Activated CD4-positive, CD25-positive, alpha-beta regulatory T cell treated with anti-CD3 and anti-CD28 coated beads, Interleukin-2, amount 50 U/mL, for 16 hours (primary cell): ENCODE measurements around the gene SPDEF.

Experiments used
- DNase-seq: peaks from one replicate; pipeline ENCODE4 v3.0.0-alpha.2; 2020; ENCODE audit warnings: low read depth, low spot score

SPDEF gene

DNA sequence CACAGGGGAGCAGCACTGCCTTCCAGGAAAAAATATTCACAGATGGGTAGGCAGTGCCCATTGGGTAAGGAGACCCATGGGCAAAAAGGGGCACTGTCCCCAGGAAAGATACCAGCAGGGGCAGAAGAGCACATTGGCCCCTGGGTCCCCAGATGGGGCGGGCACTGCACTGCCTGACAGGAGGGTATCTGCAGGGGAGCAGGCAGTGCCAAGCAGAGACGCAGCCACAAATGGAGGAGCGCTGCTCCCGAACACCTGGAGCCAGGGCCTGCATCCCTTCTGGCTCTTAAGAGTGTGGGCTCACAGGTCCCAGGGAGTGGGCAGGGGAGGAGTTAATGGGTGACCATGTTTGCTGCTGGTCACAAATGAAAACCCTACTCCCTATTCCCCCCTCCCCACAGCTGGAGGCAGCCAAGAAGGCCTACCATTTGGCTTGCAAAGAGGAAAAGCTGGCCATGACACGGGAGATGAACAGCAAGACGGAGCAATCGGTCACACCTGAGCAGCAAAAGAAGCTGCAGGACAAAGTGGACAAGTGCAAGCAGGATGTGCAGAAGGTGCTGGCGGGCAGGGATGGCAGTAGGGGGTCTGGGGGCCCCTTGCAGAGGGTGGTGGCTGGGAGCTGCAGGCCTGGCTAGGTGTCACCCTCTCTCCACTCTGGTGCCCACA, 27.0 kb downstream of the SPDEF start:
- no peak for DNase-seq

DNA sequence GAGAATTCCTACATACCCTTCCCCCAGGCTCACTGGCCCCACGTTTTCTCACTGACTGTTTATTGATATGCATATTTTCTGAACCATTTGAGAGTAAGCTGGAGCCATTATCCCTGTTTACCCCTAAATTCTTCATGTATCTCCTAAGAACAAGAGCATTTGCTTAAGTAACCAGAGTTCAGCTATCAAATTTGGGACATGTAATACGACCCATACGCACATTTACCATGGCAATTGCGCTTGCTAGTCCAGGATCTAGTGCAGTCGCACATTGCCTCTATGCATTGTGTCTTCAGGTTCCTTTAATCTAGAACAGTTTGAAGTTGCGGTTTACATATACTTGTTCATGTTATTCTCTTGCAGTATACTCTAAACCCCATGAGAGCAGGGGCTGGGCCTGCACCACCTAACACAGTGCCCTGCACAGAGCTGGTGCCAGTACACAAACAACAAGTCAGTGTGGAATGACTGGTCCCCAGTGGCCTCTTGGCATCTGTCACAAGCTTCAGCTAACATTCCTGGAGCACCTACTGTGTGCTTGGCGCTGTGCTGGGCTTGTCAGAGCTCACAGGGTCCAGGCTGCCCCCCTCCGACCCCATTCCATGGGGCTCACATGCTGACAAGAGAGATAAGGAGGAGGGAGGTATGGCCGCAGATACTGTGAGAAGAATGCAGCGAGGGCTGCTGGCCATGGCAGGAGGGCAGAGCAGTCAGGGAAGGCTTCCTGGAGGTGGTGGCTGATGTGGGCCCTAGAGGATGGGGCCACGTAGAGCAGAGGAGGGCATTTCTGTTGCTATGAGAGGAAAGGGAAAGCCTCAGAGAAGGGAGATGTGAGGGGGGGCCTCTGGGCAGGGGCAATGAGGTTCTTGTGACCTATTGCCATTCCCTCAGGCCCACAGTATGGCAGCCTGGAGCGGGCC, 28.1 kb downstream of the SPDEF start:
- DNase-seq = no peak

DNA sequence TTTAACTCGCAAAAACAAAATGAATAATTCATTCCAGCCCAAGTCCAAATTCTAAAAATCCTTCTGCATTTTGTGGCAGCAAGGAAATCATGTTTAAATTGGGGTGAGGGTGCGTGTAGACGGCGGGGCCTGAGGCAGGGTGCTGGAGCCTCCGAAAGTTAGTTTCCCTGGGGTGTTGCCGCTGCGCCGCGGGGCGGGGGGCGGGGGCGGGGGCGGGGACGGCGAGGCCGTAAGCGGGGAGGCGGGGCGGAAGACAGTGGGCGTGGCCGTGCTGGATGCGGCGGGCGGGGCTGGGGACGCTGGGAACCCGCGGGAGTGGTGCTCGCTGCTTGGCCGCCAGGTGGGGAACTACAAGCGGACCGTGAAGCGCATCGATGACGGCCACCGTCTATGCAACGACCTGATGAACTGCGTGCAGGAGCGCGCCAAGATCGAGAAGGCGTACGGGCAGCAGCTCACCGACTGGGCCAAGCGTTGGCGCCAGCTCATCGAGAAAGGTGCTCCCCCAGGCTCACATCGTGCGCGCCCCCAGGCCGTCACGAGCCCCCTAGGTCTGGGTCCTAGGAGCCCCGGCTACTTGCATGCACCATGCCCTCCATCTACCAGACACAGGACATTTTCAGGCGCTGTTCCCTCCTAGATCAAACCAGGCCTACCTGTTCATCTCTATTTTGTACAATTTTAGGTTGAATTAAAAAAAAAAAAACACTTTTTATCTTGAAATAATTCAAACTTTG, 29.0 kb downstream of the SPDEF start:
- peak; percentile 89 for DNase-seq

DNA sequence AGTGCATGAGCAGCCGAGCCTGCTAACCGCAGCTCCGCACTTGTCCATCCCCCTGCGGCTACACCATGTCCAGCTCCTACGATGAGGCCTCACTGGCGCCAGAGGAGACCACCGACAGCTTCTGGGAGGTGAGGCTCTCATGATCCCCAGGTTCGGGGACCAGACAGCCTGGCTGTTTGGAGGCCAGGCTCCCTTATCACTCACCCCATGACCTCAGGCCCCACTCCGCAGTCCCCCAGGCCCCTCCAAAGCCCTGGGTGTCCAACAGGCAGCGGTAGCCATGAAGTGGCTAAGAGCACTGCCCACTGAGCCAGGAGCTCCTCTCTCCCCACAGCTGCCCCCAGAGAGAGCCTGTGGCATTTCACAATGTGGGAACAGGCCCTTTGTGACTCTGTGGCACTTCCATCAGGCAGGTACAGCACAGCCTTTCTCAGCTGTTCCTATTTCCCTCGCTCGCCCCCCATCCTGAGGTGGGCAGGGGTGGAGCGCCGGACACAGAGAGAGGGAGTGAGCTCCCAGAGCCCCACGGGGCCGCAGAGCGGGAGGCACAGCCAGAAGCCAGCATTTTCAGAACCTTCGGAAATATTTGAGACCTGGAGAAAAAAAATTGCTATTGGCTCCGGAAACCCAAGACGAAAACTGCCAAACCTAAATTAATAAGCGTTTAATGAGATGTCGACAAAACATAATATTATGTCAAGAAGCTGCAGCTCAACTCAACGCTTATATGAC, 29.7 kb downstream of the SPDEF start:
- DNase-seq = no peak

DNA sequence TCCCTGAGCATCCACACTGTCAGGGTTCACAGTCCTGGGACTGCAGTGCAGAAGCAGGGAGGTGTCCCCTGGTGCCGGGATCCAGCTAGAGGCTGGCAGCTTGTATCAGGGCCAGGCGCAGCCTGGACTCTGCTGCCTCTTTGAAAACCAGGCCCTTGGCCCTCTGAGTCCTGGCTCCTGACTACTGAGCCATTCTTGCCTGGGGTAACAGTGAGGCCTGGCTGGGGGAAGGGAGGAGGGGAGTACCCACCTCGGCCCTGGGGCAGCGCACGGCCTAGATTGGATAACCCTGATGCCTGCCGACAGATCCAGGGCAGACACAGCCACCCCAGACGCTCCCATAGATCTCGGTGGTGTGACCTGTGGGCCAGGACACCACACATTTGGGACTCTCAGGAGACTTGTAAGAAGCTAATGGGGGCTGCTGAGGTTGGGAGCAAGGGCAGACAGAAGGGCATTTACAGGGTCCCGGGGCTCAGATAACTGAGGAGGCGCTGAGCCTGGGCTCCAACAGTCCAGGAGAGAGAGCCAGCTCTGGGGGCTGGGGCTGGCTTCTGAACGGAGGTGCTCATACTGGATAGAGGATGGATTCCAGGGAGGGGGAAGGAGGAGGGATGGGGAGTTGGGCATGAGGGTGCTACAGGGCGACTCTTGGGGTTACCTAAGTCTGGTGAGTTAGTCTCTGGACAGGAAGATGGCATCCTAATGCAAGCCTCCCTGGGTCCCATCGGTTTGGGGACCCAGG, 30.5 kb downstream of the SPDEF start:
- DNase-seq = no peak

DNA sequence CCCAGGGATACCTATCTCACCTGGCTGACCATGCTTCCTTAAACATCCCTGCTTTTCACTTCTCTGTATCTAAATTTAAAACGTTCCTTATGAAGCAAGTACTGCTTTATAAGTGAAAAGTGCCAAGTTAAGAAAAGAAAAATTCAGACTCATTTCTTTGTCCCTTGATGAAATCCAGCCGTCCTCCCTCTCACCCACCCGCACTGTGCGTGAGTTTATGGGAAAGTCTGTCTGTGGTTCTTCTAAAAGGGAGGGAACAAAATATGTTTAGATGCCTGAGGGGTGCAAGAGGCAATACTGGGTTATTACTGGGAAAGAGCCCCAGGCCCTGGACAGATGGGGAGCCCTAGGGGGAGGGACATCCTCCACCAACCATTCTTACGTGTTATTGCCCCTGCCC, 31.2 kb downstream of the SPDEF start:
- DNase-seq = no peak

DNA sequence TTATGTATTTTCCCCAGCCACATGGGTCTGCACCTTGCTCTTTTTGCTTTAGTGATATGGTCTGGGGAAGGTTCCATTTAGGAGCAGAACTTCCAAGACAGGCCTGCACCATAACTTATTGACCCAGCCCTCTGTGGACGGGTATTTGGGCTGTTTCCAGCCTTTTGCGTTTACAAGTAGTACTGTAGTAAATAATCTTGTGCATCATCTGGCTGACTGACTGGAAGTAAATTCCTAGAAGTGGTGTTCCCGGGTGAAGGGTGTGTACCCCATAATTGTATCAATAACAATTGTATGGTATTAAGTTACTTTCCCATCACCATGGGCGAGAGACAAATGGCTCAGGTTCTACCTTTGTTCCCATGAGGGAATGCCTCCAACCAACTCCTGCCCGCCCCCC, 31.6 kb downstream of the SPDEF start:
- DNase-seq = no peak

DNA sequence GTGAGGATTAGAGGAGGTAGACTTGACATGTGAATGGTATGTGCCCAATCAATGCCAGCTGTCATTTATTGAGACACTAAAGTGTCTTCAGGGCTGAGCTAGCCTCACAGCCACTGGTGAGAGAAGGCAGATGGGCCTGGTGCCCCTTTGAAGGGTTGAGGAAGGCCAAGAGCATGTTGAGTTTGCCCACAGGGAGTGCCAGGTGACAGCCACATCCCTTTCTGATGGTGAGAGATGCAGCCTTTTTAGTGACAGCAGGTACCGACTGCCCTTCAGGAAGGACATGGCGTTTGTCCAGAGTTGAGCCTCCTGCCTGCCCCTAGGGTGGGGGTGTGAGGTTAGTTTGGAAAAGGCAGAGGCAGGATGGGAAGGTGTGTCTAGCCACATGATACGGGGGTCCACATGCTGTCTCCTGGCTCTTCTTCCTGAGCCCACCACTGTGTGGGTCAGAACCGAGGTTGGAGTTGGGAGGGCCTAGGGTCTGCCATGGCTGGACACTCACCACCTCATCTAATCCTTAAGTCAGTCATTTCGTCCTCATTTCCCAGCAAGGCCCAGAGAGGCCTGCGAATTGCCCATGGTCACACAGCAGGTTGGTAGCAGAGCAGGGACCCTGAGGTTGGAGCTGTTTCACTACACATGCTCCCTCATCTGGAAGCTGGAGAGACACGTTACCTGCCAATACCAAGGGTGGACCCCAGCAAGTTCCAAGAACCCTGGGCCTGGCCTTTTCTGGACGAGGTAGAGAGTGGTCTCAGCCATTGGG, 32.5 kb downstream of the SPDEF start:
- no peak for DNase-seq

DNA sequence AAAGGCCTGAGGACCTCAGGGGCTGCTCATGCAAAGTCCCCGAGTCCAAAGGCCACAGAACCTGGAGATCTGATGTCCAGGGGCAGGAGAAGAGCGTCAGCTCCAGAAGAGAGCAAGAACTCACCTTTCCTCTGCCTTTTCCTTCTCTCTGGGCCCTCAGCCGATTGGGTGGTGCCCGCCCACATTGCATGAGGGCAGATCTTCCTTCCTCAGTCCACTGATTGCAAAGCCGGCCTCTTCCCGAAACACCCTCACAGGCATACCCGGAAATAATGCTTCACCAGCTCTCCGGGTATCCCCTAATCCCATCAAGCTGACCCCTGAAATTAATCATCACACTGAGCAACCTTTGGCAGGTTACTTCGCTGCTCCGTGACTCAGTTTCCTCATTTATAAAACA, 33.4 kb downstream of the SPDEF start:
- DNase-seq = no peak

DNA sequence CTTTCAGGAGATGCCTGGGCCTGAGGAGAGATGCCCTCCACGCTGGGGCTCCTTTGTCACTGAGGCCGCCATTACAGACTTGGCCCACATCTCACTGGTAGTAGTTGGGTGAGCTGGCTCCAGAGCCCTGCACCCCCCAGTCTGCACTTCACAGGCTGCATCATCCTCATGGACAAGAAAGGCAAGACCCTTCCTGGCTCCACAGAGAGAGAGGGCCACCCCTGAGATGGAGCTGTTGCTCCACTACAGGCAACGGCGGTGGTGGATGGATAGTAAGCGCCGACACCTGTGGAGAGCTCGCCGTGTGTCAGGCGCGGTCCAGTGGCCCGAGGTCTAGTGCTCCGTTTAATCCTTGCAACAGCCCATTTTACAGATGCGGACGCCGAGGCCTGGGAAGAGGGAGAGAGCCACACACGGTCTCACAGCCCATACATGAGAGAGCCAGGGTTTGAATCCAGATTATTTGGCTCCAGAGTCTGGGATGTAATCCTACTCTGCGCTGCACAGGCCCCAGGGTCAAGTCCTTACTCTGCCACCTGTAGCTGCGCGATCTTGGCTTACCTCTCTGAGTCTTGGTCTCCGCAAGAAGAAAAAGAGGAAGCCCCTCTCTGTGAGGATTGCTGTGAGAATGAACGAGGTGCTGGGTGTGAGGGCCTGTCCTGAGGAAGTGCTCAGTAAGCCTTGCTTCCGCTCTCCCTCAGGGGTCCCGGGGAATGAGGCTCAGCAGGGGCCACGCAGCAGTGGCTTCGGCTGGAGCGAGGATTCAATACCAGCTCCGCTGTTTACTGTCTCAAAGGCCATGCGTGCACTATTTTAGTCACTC, 34.5 kb downstream of the SPDEF start:
- DNase-seq = no peak

DNA sequence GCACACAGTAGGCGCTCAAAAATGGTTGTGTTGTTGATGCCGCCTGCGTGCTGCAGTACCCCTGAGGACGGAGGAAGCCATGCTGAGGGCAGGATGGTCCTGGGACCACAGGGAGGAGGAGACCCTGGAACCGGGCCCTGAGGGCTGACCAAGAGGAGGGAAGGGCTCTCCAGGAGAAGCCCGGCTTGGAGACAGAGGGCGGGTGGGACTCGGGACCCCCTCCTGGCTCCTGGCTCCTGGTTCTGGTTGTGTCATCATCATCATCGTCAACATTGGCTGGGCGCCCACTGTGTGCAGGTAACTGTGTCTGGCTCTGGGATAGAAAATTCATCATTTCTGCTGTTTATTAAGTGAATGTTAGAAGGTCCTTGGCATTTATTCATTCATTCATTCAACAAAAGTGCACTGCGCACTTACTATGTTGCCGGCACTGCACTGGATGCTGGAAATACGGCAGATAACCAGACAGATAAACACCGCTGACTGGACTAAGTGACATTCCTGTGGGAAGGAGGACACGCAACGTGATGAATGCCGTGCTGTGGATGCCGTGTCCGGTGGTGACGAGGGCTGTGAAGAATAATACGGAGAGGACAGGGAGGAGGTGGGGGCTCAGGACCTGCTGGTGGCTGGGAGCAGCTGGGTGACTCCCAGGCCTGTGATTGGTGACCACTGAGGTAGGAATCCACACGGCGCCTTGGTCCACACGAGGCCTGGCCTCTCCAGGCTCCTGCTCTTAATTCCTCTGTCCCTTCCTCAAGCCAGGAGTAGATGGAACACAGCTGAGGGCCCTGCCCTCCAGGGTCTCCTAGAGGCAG, 35.3 kb downstream of the SPDEF start:
- DNase-seq = no peak

DNA sequence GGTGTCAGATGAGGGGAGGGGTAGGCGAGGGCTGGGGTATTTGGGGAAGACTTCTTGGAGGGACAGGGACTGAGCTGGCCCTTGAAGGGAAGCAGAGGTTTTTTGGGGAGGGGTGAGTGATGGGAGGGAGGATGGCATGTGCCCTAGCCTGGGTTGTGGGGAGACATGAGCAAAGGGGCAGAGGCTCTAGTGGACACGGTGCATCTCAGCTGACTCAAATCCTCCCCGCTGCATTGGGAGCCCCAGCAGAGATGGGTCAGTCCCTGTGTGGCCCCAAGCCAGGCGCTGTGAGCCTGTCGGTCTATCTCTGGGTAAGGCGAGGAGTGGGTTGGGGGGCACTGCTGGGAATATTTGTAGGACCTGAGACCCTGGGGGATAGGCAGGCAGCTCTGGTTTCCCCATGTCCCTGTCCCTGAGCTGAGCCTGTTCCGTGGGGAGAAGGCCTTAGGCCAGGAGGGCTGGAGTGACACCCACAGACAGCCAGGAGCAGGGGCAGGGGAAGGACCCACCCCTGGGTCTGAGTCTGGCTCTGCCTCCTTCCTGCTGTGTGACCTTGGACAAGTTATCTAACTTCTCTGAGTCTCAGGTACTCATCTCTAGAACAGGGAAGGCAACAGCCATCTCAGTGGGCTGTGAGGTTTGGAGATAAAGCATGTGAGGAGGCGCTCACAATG, 36.0 kb downstream of the SPDEF start:
- DNase-seq = no peak

DNA sequence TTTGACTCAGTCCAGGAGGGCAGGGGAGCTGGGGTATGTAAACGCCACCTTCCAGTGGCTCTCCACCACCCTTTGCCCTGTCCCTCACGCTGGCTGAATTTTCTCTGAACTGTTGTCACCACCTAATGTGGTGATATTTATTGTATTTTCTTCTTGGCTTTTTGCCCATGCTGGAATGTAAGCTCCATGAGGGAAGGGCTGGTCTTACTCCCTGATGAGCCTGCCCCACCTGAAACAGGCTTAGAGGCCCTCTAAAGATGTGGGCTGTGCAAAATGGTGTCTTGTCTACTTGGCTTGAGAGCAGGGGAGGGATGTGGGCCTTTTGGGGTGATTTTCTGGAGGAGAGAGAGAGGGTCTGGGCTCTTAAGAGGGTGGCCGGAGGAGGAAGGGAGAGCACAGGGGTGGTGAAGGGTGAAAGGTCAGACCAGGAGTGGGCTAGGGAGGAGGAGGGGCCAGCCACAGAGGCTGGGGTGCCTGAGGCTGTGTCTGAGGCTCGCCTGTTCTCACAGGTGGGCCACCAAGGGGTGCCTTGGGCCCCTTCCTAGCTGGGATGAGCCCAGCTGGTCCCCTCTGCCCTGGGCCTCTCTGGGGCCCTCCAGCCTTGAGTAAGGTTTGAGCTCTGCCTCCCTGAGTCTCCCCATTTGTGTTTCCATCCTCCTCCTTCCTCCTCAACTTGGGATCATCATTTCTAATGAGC, 37.3 kb downstream of the SPDEF start:
- DNase-seq = no peak

DNA sequence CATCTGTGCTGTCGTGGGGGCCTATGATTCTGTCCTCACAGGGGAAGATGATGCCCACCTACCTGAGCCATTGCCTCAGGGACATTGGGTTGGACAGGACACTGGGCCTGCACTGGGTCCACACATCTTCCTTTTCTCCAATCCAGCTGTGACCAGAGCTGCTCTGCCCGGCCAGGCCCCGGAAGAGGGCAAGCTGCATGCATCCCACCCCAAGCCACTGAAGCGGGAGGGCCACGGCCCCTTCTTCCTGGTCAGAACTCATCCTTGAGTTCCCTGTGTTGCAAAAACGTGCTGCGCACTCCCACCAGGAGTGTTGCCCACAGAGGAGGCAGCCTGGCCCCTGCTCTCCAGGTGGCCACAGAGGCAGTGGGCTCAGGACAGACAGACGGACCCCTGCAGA, 38.2 kb downstream of the SPDEF start:
- DNase-seq = no peak

DNA sequence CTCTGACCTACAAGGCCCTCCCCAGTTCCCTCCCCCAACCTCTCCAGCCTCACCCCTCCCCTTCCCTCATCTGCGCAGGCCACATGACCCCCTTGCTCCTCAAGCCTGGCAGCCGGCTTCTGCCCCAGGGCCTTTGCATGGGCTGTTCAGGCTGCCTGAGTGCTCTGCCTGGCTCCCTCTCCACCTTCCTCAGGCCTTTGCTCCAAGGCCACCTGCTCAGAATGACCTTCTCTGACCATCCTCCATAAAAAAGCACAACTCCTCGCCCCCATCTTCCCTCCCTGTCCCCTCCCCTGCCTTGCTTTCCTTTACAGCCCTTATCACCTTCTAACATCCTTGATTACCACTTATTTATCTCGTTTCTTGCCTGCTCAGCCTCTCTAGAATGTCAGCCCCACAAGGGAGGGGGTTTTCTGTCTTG, 38.7 kb downstream of the SPDEF start:
- DNase-seq = no peak

DNA sequence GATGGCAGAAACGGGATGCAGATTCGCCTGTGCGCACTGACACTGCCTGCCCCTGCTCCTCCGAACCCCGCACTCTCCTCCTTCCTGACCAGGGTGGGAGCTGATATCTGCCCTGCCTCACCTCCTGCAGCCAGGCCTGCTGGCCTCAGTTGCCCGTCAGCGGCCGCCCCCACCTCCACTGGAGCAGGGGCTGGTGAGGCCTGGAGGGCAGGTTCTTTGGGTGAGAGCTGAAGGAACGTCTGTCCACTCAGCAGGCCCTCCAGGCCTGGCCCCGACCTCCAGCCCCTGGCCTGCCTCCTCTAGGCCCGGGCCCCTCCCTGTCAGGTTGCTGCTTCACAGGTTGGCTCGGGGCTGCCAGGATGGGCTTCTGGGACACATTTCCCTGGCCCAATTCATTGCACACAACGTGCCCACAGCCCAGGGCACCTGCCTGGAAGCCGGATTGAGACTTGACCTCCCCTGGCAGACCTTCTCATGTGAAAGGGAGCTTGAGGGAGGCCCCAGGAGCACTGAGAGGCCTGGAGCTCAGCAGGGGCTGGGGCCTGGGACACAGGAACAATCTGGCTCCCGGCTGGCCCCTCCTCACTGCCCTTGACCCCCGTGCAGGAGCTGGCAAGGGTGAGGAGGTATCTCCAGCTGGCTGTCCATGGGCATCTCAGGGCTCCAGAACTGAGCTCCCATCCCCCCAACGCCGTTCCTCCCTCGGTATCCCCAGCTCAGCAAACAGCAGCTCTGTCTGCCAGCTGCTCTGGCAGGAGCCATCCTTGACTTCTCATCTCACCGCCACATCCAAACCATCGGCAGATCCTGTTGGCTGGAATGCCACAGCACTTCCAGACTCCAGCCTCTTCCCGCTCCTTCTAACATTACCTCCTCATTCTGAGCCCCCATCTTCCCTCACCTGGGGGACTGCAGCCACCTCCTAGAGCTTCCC, 39.5 kb downstream of the SPDEF start:
- DNase-seq = no peak
